GM19397 (cell line): ENCODE data around the gene ENGASE.

Experiments used
- ATAC-seq: cut with Tn5 transposase; IDR thresholded peaks from one replicate; pipeline ENCODE4 v1.9.1; 2021; ENCODE audit warnings: mild to moderate bottlenecking, moderate library complexity; ENCODE audit not compliant: unreplicated experiment

The ENGASE gene

DNA sequence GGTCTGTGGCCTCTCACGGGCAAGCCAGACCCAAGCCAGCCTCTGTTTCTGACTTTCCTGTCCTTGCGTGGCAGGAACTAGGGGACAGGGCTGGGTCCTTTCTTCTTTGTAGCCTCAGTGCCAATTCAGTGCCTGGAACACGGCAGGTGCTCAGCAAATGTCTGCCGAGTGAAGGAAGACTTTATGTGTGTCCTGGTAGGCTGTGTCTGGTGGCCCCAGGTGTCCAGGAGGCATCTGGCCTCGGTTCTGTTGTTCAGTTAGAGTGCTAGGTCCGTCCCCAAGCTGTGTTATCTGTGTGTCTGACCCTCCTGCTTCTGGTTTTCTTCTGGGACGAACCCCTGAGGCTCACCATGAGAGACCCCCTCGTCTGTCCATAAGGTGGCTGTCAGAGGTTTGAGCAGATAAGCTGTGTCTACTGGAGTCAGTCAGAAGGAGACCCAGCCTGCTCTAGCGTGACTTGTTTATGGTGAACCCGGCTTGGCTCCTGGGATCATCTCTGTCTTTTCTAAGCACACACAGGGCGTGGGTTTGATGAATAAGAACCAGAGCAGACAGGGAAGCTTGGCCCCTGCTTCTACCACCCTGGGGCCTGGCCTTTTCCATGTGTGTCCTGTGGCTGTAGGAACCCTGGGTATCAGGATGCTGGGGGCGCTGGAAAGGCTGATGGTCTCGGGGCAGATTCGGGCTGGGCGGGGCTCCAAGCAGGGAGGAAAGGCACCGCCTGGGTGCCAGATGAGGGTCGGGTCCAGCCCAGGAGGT, 39.3 kb downstream of the ENGASE start:
- ATAC-seq = no peak

- no peak for ATAC-seq
Observed at GRCh38 chr17:79114458-79115301, 40.1 kb downstream of the ENGASE start.

DNA sequence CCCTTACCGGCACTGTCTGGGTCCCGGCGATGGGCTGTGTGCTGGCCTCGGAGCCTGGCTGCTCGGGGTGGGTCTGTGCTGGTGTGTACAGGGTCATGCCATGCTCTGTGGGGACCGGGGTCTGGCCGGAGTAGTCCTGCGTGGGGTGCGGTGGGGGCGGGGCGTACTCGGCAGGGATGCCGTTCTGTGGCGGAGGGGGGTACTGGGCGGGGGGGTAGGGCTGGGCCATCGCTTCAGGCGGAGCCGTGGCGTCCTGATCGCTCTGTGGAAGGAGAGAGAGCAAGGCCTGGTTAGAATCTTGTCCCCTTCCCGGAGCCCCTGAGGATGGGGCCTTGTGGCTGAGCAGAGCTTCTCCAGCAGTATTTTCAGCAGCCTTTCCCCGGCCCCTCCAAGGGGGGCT, 40.9 kb downstream of the ENGASE start:
- ATAC-seq = no peak

DNA sequence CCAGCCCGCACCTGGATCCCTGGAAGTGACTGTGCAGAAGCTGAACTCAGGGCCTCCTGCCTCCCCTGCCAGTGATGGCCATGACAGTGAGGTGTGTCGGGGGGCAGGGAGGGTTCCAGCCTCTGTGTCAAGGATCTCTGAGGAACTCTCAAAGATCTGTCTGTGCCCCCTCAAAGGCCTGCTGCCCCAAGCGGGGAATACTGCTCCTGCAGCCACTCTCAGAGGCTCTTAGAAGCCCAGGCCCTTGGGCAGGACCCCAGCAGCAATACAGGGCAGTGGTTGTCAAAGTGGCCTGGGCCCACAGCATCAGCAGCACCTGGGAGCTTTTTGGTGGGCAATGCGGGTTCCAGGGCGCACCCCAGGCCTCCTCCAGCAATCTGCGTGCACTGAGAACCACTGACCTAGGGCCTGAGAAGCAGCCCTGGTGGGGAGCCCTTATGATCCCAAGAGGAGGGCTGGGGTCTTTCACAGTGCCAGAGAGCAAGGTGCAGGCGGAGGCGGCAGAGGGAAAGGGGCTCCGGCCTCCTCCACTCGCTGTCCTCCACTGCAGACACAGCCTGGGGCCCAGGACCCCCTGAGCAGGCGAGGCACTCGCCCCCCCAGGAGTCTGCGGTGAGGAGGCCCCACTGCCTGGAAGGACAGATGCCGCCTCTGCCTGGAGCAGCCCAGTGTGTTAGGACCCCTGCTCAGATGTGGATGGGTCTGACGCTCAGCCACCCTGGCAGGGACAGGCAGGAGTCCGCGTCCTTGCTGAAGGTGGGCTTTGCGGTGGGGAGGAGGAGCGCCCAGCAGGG, 42.1 kb downstream of the ENGASE start:
- no peak for ATAC-seq

- ATAC-seq = no peak
Observed at GRCh38 chr17:79117905-79118487, 43.4 kb downstream of the ENGASE start.

DNA sequence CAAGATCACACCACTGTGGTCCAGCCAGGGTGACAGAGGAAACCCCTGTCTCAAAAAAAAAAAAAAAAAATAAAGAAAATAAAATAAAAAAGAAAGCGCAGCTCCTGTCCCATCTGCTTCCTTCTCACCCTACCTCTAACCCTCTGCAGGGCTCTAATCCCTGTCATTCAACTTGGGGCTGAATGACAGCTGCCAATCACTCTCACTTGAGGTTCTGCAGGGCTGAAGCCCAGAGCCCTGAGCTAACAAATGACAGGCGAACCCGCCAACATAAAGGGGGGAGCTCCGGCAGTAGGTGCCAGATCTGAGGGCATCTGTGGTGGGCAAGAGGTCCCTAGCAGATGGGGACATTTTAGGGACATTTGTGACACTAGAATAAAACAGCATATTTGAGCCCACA, 44.3 kb downstream of the ENGASE start:
- no peak for ATAC-seq

DNA sequence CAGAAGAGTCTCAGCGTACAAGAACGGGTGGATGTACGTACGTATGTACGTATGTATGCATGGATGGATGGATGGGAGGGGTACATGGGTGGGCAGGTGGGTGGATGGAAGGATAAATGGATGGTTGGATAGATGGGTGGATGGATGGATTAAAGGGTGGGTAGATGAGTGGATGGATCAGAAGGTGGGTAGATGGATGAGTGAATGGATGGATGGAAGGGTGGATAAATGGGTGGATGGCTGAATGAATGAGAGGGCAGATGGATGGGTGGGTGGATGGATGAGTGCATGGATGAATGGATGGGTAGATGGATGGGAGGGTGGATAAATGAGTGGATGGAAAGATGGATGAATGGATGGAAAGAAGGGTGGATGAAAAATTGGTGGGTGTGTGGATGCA, 45.6 kb downstream of the ENGASE start:
- ATAC-seq = no peak

DNA sequence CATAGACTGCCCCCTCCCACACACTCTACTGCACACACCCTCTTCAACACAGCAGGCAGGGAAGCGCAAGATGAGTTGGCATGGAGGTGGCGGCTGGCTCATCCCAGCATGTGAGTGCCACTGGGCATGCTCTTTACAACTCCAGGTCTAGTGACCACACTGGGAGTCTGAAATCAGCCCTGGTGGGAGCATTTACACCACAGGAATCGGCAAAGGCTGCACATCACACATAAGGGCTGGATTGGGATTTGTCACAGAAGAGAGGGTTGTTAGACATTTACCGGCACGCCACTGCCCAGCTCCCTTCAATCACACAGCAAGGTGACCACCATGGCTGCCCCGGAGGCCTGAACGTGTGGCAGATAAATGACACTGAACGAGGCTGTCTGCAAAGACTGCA, 49.4 kb downstream of the ENGASE start:
- ATAC-seq = no peak

DNA sequence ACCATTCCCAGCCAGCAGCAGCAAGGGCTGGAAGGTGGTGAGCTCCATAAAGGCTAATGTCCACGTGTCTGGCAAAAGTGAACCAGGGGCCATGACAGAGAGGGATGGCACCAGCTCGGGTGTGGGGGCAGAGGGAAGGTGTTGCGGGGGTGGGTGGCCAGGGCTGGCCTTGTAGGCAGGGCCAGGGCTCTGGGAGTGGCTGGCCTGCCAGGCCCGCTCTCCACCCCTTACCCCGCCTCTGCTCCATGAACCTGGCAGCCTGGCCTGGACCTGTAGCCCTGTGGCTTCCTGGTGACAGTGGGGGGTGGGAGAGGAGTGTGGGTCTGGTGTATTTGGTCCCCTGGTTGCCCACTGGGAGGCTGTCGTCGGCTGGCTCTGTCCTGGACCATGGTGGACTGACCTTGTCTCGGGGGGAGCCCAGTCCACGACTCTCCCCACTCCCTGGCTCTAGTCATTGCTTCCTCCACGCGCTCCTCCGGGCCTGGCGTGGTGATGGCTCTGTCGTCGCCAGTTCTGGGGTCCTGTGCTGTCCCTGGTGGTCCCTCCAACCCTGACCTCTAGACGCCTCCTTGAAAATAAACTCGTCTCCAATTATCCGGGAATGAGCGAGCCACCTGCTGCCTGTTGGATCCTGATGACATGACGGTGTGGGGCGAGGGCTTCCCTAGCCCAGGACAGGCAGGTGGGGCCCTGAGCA, 50.0 kb downstream of the ENGASE start:
- ATAC-seq = no peak

- no peak for ATAC-seq
Observed at GRCh38 chr17:79125503-79125902, 50.9 kb downstream of the ENGASE start.

DNA sequence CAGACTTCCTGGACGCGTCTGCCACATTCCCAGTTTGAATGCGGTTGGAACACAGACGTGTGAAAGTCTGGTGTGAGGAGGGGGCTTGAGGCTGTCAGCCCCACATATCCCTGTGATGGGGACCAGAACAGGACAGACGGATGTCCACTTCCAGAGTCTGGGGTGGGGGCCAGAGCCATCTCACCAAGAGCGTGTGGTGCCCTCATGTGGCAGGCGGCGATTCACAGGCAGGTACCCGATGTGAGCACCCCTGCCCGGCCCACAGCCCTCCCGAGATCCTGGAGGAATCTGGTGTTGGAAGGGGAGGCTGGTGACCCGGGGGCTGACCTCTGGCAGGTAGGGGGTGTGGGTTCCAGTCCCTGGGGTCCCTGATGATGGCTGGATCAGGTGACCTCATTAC, 51.5 kb downstream of the ENGASE start:
- ATAC-seq = no peak

DNA sequence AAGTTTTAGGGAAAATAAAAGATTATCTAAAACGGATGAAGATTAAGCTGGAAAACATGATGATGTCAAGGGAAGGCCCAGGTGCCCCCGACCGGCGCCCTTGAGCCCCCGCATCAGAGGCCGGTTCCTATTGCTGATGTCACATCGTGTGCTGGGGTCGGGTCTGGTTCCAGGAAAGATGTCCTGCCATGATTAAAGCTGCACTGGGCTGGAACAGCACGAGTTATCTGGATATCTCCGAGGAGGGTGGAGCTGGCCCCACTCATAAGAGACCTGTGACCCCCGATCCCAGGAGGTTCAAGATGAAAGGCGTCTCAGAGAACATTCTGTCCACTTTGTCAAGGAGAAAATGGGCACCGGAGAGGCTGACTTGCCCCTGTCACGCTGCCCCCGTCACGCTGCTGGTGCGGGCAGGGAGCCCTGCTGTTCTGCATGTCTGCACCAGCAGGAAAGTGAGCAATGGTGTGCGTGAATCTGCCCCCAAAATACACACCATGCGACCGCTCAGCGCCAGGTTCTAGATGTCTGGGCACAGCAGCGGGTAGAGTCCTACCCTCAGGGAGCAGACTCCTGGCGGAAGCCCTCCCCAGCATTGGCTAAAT, 53.0 kb downstream of the ENGASE start:
- no peak for ATAC-seq

- no peak for ATAC-seq
Observed at GRCh38 chr17:79129523-79129922, 54.9 kb downstream of the ENGASE start.

DNA sequence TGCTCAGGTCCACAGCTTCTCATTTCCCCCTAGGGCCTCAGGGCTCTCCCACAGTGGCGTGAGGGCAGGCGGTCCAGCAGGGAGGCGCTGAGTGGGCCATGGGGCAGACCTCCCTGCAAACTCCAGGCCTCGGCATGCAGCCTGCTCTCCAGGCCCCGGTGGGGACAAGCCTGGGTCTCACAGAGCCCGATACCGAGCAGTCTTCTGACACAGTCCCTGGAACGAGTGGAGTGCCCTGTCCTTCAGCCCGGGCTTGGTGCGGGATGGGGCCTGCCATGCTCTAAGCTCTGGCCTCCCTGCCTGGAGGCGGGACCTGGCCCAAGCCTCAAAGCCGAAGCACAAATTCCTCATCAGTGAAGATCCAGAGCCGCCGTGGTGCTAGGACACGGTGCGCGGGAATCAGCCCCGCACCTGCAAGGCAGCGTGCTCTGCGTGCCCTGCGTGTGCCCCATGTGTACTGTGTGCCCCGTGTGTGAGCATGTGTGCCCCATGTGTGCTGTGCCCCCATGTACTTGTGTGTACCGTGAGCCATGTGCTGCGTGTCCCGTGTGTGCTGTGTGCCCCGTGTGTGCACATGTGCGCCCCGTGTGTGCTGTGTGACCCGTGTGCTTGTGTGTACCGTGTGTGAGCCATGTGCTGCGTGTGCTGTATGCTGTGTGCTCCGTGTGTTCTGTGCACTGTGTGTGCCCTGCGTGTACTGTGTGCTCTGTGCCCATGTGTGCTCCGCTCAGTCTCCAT, 56.1 kb downstream of the ENGASE start:
- ATAC-seq = no peak

DNA sequence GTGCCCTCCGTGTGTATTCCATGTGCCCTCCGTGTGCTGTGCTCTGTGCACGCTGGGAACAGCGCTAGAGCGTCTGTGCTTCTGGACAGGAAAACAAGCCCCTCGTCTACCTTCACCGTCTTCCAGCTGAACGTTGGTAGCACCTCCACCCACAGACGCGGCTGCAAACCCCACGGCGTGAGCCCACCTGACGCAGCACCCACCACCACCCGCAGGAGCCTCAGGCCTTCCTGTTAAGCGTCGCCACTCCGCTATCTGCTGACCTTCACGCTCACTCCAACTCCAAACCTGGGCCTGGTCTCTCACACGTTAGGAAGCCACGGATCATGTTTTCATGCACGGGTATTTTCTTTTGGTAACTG, 56.6 kb downstream of the ENGASE start:
- no peak for ATAC-seq

DNA sequence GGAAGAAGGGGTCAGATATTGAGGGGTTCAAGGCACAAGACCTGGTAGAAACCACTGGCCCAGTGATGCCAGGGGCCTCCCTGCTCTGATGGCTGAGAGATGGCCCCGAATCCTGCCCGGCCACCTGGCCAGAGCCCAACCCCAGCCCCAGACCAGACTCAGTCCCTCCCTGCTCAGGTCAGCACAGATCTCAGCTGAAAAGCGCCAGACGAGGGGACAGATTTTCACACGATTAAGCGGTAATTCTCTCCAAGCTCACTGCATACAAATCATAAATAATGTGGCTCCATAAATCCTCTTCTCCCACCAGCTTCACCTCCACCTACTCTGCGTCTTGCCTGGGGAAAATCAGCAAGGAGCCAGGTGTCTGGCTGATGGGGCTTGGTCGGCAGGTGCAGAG, 57.1 kb downstream of the ENGASE start:
- ATAC-seq = no peak

DNA sequence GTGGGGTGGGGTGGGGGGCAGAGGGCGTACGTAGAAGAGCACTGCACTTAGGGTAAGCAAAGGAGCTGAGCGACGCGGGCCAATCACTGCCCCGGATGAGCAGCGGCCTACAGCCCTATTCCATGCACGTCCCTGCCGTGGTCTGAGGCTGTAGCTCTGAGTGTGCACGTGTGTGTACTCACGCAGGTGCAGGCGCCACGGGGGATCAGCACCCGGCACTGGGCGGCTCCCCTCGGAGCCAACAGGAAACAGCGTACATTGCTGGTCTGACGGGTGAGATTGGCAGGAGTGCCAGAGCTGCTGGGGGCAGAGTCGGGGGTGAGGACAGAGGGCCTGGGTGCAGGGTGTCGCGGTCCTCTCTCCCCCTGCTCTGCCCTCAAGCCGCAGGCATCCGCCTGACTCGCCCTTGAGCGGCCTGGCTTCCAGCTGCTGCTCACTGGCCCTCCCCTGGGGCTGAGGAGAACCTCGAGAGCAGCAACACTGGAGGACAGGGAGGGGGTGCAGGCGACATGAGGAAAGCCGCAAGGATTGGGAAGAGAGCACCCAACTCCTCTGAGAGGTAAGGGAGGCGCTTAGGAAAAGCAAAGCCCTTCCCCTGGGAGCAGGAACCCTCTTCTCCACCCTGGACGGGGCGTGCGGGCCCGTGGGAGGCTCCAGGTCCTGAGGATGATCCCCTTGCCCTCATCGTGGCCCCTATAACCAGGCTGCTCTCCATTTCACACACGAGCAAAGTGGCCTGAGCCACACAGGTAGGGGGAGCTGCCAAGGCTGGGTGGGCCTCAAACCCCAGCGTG, 57.8 kb downstream of the ENGASE start:
- no peak for ATAC-seq

DNA sequence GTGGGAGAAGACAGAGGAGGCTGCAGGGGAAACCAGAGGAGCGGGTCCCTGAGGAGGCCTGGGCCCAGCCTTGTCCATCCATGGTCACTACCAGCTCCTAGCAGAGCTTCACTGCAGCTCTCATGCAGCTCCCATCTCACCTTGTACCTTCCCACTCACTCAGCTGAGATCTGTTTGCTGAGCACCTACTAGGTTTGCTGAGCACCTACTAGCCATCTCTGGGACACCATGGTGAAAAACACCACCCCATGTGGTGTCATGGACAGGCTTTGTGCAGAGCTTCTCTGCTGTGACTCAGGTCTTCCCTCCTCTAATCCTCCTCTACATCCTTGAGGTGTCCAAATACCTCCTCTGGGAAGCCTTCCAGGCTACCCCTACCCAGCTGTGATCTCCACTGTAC, 58.6 kb downstream of the ENGASE start:
- no peak for ATAC-seq

- no peak for ATAC-seq
Observed at GRCh38 chr17:79133985-79134384, 59.4 kb downstream of the ENGASE start.
